ENCODE data around the gene DICER1.
"Not testable (repeated sequence)": the region's sequence is repeated elsewhere in the genome, so short reads cannot be mapped to it uniquely, and the experiment has no call there.

The DICER1 gene

DNA sequence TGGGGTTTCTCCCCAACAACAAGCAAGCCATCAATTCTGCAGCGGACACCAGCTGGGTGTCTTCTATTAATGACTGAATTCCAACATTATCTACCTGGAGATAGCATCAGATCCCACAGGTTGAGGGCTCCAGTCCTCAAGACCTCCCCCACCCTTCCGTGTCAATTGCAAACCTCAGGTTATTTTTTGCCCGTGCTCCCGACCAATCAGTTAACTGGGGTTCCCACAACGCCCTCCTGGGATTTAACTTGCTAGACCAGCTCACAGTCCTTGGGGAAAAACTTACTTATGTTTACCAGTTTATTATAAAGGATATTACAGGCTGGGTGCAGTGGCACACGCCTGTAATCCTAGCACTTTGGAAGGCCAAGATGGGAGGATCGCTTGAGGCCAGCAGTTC, 9.7 kb downstream of the DICER1 start:
- DNase-seq, result no peak

DNA sequence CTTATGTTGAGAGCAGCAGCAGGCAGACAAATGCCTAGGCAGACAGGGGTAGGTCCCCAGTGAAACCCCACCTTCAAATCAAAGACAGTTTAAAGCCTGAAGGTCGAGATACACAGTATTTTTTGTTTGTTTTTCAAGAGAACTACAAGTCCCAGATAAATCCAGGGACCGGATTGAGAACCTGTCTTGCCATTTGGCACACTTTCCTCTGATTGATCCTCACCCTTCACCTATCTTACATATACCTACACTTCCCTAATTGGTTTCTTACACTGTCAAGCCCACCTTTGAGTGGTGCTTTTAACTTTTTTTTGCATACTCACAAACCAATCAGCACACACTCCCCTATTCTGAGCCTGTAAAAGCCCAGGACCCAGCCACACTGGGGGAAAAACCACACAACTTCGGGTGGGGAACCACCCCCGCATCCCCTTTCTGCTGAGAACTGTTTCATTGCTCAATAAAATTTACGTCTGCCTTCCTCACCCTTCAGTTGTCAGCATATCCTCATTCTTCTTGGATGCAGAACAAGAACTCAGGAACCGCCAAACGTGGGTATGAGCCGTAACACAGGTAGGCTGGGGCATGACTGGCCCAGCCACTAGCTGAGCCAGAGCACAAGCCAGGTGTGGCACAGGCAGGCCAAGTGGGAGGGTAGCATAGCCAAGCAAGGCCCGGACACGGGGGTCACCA, 11.1 kb downstream of the DICER1 start:
- DNase-seq, result no peak

DNA sequence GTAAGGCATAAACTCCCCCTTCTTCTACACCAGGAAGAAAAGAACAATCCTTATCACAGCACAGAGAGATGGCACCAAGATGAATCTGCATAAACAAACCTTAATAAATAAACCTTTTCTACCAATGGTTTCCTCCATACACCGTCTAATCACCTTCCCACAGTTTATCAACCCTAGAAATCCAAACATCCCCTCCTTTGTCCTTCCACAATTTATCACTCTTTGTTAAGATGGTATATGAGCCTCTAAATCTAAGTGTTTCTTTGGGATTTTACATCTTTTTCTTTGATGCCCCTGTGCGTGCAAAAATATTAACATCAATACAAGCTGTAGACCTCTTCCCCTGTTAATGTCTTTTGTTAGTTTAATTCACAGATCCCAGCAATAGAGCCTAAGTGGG, 12.5 kb downstream of the DICER1 start:
- DNase-seq, result no peak

DNA sequence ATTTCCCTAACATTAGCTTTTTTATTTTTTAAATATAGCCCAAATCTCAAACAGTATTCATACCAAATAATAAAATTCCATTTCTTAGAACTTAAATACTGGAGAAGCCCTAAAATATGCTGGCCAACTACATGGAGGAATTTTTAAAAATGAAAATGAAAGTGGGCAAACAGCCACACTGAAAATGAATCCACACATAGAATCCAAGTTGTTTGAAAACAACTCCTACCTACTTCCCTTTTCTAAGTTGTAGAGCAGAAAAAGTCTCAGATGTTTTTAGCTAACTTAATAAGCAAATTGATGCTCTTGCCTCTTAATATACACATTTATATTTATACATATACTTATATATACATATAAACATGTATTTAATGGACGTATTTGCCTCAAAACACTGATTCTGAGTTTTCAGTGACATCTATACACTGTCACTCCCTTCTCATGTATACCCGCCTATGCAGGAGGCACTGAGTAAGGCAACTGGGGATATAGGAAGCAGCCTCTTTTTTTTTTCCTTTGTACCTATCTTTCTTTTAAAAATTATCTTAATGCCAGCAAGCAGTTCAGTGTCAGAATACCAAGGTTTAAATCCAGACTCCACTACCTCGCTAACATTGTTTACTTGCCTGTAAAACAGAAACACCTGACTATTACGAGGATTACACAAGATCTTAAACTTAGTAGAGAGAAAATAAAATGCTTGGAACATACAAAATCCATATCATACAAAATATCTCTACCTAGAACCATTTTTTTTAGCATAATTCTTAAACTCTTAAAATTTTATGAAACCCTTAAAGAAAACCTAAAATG, 13.3 kb downstream of the DICER1 start:
- no peak for DNase-seq

DNA sequence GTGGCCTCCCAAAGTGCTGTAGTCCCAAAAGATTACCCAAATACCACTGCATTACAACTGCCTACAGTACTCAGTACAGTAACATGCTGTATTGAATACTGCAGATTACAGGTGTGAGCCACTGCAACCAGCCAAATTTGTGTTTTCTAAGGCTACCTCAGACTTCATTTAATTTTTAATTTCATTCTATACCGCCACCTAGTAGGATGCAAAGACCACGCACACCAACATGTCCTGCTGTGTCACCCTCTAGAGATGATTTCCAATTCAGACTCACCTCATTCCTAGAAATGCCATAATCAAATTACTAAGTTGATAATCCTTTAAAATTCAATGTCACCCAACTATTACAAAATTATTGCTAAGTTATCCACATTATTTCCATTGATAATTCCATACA, 15.1 kb downstream of the DICER1 start:
- no peak for DNase-seq

DNA sequence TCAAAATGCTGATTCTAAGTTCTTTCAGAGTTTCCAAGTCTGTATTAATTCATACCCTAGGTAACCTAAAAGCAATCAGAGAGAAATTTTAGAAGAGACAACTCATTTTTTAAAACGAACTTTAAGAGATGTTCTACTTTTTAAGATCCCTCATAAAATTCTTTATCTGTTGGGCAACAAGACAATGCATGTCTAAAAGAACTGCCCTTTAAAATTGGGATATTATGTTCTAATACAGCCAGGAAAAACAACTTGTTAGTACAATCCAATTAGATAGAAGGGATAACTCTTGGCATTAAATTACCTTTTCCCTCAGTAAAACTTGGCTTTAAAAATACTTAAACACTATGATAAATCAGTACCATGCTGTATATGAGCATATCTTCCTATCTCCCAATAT, 15.6 kb downstream of the DICER1 start:
- no peak for DNase-seq

DNA sequence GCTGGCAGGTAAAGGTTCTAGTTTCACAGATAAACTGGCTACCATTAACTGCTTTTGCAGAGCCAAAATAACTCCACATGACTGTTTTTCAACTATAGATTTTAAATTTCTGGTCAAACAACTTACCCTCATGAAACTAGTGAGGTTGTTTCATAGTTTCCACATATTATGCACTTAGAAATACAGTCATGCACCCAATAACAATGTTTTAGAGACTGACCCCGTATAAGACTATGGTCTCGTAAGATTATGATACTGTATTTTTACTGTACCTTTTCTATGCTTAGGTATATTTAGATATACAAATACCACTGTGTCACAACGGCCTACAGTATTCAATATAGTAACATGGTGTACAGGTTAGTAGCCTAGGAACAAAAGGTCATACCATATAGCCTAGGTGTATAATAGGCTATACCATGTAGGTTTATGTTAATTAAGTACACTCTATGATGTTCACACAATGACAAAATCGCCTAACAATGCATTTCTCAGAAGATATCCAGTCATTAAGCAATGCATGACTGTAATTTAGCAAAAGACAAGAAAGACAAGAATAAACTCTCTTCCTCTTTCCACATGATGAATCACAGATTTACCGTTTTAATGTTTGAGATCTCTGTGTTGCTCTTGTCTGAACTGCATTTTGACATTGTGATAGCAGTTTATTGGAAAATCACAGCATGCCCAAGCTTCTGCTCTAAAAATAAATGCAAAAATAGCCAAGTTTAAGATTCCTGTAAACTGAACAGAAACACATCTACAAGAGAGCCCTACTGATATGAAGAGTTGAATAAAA, 17.1 kb downstream of the DICER1 start:
- DNase-seq, result no peak

DNA sequence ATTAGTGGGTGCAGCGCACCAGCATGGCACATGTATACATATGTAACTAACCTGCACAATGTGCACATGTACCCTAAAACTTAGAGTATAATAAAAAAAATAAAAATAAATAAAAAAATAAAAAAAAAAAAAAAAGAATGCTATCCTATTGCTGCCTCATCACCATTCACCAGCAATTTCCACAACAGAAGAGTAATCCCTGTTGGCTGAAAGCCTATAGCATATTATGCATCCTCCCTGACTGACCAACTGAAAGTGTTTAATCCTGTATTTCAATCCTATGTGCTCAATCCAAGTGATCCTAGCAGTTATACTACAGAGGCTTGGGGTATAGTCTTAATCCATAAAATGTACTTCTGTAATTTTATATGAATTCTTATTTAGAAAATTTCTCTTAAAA, 18.5 kb downstream of the DICER1 start:
- DNase-seq, result no peak

DNA sequence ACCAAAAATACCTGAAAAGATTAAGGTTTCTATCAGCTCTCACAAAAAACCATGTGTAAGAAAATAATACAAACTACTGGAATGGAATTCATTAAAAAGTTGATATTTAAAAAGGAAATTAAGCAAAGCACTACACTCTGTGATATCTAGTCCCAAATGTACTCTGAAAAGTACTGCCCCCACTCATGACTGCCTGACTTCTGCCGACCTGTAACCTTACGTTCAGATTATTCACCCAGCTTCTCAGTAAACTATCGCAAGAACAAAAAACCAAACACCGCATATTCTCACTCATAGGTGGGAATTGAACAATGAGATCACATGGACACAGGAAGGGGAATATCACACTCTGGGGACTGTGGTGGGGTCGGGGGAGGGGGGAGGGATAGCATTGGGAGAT, 18.9 kb downstream of the DICER1 start:
- not testable (repeated sequence) for DNase-seq

DNA sequence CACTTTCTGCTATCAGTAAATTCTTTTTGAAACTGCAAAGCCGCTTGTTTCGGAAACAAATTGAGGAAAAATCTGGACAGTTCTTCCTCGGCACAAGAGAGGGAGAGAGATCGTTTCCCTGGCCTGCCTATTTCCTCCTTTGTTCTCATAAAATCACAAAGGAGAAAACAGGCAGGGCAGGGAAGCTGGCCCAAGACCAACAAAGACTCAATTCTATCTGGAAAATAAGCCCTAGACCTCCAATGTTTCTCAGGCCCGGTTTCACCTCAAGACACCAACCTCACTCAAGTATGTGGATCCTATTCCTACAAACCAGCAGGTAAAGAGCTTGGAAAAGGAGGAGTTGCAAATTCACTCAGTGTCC, 19.5 kb downstream of the DICER1 start:
- no peak for DNase-seq

DNA sequence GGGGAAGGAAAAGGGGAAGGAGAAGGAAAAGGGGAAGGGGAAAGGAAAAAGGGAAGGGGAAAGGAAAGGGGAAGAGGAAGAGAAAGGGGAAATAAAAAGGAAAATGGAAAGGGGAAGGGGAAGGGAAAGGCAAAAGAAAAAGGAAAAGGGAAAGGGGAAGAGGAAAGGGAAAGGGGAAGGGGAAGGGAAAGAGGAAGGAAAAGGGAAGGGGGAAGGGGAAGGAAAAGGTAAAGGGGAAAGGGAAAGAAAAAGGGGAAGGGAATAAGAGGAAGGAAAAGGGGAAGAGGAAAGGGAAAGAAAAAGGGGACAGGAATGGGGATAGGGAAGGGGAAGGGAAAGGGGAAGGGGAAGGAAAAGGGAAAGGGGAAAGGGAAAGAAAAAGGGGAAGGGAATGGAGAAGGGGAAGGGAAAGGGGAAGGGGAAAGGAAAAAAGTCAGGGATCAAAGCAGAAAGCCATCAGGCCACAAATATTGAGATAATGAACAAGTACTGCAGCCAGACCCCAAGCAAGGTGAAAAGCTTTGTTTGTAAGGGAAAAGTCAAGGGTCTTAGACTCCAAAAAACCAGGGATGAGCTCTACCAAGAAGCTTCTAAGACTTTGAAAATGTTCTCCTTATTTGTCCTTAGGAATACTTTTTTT, 20.0 kb downstream of the DICER1 start:
- DNase-seq, result no peak

DNA sequence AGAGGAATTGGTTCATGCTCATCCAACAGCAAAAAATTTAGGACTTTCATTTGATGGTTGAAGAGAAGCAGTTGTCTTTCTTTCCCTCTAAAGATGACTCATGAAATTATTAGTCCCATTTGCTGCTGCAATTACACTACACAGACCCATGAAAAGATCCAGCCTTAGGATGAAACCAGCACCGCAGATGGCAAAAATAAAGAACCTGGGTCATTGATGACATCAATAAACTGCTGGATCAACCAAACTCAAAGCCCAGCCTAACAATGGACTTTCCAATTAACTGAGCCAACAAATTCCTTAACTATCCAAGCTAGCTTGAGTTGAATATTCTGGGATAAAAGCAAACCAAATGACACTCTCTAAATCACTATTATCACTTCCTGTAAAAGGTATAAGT, 20.7 kb downstream of the DICER1 start:
- DNase-seq, result no peak

DNA sequence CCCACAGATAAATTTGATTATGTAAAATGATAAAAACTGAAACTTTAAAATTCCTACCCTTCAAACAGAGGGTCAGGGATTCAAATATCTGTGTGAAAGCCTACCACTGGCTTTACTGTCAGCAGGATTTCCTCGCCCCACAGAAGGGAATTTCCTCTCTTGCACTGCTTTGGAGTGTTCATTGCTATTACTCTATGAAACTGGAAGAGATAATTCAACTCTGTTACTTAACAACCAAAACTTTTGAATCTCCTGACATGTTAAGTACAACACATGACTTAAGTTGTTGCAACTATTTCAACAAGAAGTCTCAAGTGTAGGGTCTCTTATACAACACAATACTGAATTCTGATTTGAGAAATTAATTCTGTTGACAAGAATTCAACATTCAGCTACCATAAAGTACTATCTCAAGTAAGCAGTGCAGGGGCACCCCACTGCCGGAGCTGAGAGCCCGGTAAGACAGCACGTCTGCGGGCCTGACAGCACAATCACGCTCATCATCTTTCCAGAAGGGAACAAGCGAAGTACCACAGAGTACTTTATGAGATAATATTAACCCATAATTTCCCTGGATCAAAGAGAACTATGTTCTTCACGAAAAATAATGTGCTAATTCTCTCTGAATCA, 22.9 kb downstream of the DICER1 start:
- DNase-seq, result no peak

DNA sequence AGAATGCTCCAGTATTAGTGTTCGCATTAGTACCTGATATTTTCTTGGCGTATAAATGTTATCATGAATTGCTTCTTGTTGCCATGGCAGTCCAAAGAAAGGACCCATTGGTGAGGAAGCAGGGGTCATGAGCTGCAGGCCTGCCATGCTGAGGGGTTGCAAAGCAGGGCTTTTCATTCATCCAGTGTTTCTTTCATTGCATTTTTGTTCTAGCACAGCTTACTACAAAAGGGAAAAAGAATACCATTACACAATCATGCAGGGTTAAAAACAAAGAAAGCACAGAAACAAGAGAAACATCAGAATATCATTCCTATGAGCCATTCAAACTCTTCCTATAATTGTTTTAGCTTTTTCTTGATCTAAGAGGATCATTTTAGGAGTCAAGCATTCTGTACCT, 24.0 kb downstream of the DICER1 start:
- no peak for DNase-seq

DNA sequence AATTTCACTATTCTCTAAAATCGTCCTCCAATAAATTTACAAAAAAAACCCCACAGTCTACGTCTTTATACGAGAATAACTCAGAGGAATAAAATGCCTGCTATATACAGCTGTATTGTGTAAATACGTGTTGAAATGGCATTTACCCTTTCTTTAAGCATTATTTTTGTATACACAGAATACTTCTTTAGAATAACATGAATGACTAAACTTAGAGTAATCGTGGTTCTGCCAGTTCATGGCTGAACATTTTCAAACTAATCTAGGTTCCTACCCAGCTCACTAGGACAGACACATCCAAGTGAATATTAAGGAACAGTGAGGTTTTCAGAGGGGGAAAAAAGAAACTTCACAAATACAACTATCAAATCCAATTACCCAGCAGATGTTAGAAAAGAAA, 24.6 kb downstream of the DICER1 start:
- DNase-seq, result no peak

DNA sequence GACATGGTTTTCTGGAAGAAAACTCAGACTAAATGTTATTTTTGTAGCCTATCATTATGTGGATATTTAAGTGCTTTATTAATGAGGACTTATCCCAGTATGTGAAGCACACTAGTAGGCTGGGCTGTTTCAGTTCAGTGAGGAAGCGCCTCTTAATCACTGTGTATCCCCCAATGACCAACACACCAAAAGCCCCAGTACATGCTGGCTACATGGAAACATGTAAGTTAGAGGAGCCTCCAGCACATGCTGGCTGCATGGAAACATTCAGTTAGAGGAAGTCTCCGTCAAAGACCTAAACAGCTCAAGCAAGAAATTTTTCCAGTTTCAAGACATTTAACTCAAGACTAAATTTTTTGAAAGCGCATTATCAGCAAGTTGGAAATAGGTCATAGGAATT, 26.8 kb downstream of the DICER1 start:
- DNase-seq, result no peak

DNA sequence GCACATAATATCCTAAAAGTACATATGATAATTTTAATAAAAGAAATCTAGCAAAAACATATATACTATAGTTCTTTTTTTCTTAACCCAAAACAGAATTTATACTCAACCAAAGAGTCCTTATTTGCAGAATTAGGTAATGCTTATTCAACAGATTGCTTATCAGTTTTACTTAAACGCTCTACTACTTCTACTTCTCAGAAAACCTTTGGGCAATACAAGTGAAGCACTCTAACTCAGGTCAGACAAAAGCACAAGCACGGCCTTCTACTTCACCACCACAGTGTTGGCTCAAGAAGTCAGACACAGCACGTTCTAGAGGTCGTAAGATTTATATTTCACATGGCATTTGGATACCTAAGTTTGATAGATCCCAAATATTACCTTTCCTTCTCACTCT, 29.2 kb downstream of the DICER1 start:
- no peak for DNase-seq

DNA sequence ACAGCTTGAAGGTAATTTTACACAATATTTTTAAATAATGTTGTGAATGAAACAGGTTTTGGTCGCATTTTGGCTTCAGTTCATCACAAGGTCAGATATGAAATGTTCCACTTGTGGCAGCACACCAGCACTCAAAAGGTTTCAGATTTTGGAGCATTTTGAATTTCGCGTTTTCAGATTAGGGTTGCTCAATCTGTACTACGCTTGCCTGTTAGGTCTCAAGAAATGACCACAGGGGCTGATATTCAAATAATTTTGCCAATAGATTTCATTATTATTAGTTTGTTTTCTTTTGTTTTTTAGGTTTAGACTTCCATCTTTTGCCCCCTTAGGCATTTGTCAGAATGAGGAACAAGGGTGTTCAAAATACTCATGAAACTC, 29.8 kb downstream of the DICER1 start:
- DNase-seq, result no peak

DNA sequence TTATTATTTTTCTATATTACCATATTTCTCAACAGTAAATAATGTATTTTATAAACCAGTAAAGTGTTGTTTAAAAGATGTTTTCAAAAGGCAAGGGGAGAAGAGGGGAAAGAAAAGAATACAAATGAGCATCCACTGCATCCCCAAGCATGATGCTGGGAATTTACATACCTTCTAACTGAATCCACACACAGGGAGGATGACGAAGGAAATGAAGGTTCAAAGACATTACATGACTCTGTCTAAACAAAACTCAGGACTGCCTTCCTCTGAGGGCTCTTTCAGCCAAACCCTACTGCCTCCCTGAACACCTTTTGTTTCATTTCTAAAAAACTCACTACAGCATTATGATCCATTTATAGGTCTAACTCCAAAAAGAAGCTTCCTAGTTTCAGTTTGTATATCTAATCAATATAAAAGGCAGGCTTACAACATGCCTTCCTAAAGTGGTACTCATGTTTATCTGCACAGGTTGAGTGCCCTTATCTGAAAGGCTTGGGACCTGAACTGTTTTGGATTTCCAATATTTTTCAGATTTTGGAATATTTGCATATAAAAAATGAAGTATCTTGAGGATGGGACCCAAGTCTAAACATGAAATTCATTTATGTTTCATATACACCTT, 30.3 kb downstream of the DICER1 start:
- no peak for DNase-seq

DNA sequence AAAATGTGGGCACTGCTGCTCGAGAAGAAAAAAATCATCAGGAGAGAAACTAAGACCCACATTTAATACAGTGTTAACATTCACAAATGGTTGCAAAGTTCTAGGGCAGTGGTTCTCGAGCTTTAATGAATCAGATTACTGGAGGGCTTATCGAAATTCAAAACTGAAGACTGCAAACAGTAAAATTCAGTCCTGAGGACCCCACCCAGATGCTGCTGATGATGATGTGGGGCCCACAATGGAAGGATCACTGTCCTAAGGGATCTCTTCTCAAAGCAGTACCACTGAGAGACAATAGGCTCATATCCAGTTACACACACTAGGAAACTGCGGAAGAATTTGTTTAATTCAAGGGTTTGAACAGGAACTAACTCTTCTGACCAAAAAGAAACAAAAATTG, 31.4 kb downstream of the DICER1 start:
- DNase-seq, result no peak

DNA sequence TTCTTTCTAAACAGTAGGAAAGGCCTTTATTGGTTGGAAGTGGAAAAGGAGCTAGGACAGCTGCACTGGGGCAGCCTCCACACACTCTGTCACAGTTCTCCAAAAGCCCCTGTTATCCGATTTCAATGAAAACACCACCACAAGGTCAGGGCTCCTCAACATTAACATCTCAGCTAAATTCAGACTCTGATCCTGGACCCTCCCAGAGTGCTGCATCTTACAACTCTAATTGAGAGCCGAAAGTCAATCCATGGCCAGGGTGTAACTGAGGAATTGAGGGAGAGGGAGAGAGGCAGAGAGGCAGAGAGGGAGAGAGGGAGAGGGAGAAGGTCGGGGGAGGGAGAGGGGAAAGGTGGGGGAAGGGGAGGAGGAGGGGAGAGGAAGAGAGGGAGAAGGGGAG, 32.1 kb downstream of the DICER1 start:
- DNase-seq, result no peak

DNA sequence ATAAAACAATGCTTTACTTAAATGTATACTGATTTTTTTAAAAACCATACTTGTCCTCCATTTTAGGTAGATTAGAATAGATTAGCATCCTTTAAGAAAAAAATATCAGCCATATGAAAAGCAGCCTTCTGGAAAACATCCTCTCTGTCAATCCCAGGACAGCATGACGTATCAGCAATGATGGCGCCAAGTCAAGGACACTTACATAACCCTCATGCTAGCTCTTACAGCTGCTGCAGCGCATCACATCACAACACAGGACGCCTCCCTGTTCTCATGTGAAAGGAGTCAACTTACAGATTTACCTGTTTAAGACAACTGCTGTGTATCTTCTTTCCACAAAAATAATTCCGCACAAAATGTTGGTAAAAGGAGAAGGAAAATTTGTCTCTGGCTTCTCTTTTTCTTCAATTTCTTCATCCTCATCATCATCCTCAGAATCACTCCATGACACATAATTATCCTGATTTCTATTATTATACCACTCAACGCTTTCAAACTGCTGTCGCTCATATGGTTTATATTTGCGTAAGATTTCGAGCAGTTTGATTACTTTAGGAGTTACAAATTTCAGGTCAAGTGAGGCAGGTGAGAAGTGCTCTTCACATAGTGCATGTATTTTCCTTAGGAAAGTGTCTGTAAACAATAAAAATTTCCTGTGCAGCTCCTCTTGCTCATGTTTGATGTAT, 33.3 kb downstream of the DICER1 start:
- no peak for DNase-seq
